ENCODE results near the gene ADIPOQ. TPM values are rescaled to one million over a fixed set of nuclear protein-coding genes. Genes with fewer than 3 reads are reported as not detected.

ADIPOQ gene
- polyA plus RNA-seq (2012; rRNA removed): not detected in 2 replicates
- polyA plus RNA-seq (2012; cell fraction: cytosol; rRNA removed): not detected in 2 replicates
- polyA plus RNA-seq (2012; cell fraction: nucleus; rRNA removed): not detected in 2 replicates

- Histone ChIP-seq H3F3A (replicated peaks; ENCODE audit: insufficient read depth) (no peaks in the 10 kb centered on the region), H3K36me3 (replicated peaks in 1 of 2; ENCODE audit: control insufficient read depth in 1 of 2, insufficient read depth in 2 of 2, low read length in 1 of 2) (no peaks in the 10 kb centered on the region), H2AFZ (ENCODE audit: low read depth) (no peak within 1 kb of the TSS), H4K20me1 (ENCODE audit: insufficient read depth) (no peaks in the 10 kb centered on the region), H3K4me1 (ENCODE audit: control insufficient read depth in 1 of 2, insufficient read depth in 2 of 2, low read depth in 1 of 2, low read length in 1 of 2) (no peaks in the 10 kb centered on the region), H3K27ac (ENCODE audit: low read depth in 2 of 2, low read length in 1 of 2) (no peak within 1 kb of the TSS), H3K9me3 (no peaks in the 10 kb centered on the region), H3K4me3 (ENCODE audit: low read depth in 2 of 2, low read length in 1 of 2) (no peak within 1 kb of the TSS), H3K4me2 (no peak within 1 kb of the TSS), H3K27me3 (ENCODE audit: insufficient read depth) (peaks cover 2% of the 10 kb centered on the region; the same call in 1 of the 2 replicates), H3K9me2 (no peaks in the 10 kb centered on the region), H3K79me2 (ENCODE audit: insufficient read depth) (no peaks in the 10 kb centered on the region), H3K9ac (no peak within 1 kb of the TSS)
- ChIA-PET POLR2A (no interaction called here), CTCF (no interaction called here)
- no peak for DNase-seq
- TF ChIP-seq RCOR1 (IDR thresholded peaks at IDR 0.05; ENCODE audit: low read length) (no peak), EZH2phosphoT487 (IDR thresholded peaks at IDR 0.05; ENCODE audit: borderline replicate concordance, low read depth) (no peak), CTCF (IDR thresholded peaks at IDR 0.05) (no peak), EP300 (IDR thresholded peaks at IDR 0.05; ENCODE audit: borderline replicate concordance in 1 of 2, low read depth in 1 of 2, low read length in 1 of 2) (no peak), SMC3 (IDR thresholded peaks at IDR 0.05; ENCODE audit: low read depth, low read length) (no peak), CHD2 (IDR thresholded peaks at IDR 0.05; ENCODE audit: low read length, partially characterized antibody) (no peak), TEAD4 (IDR thresholded peaks at IDR 0.05; ENCODE audit: borderline replicate concordance, insufficient read depth) (no peak), GATA2 (CRISPR knock-in tag; IDR thresholded peaks at IDR 0.05) (no peak), FOXJ3 (CRISPR knock-in tag; IDR thresholded peaks at IDR 0.05) (no peak), FOSL2 (IDR thresholded peaks at IDR 0.05; ENCODE audit: borderline replicate concordance, low read depth) (no peak), RFX5 (IDR thresholded peaks at IDR 0.05; ENCODE audit: low read length) (no peak), PBX3 (IDR thresholded peaks at IDR 0.05) (no peak), JUND (IDR thresholded peaks at IDR 0.05) (no peak), USF1 (IDR thresholded peaks at IDR 0.05; ENCODE audit: borderline replicate concordance, low read depth) (no peak), MXI1 (IDR thresholded peaks at IDR 0.05; ENCODE audit: low read depth, low read length) (no peak), IRF3 (IDR thresholded peaks at IDR 0.05; ENCODE audit: low read depth, low read length) (no peak)
- WGBS (ENCODE audit: low lambda C conversion rate): 62% methylated on average over 7 of the region's 7 CpGs
Observed at GRCh38 chr3:186842426-186843038, at the start of gene ADIPOQ. Gene ADIPOQ (plus strand): TSS chr3:186842710. CDS start chr3:186853059, 10,349 bp downstream.
